Tibial nerve (tissue), 4 donors: ENCODE data around the gene ISCA2.

Experiments
- CTCF ChIP-seq, 5 experiments: fragments of 200-600 bp in 3 of 5; fragments of 450-650 bp in 2 of 5; sonication (generic) in 3 of 5; IDR thresholded peaks; one replicate each; pipeline ENCODE4 v1.5.1; 2016 to 2019; ENCODE audit warnings: antibody characterized with exemption in 5 of 5, mild to moderate bottlenecking in 3 of 5, moderate library complexity in 2 of 5
- EP300 ChIP-seq, 2 donors: sonication (generic); formaldehyde crosslinking; IDR thresholded peaks; one replicate each; pipeline ENCODE4 v1.6.1; 2017; ENCODE audit warnings: antibody characterized with exemption in 2 of 2, mild to moderate bottlenecking in 1 of 2
- POLR2A ChIP-seq, 2 donors: fragments of 450-650 bp; IDR thresholded peaks; one replicate each; pipeline ENCODE4 v1.6.1; 2017; ENCODE audit warnings: antibody characterized with exemption in 2 of 2, mild to moderate bottlenecking in 2 of 2, moderate library complexity in 2 of 2

GRCh38 chr14:74545386-74545785, 51.8 kb downstream of the ISCA2 start:
- TF ChIP-seq CTCF (IDR thresholded peaks at IDR 0.05) (no peak), POLR2A (IDR thresholded peaks at IDR 0.05) (no peak), EP300 (IDR thresholded peaks at IDR 0.05) (no peak)
